GM21576 (cell line): ENCODE measurements around the gene MLLT10.
"Not testable (repeated sequence)": the region's sequence is repeated elsewhere in the genome, so short reads cannot be mapped to it uniquely, and the experiment has no call there.

Experiments
- ATAC-seq: cut with Tn5 transposase; IDR thresholded peaks from one replicate; pipeline ENCODE4 v1.9.1; 2021; ENCODE audit warnings: mild to moderate bottlenecking, moderate library complexity; ENCODE audit not compliant: unreplicated experiment

MLLT10 gene

DNA sequence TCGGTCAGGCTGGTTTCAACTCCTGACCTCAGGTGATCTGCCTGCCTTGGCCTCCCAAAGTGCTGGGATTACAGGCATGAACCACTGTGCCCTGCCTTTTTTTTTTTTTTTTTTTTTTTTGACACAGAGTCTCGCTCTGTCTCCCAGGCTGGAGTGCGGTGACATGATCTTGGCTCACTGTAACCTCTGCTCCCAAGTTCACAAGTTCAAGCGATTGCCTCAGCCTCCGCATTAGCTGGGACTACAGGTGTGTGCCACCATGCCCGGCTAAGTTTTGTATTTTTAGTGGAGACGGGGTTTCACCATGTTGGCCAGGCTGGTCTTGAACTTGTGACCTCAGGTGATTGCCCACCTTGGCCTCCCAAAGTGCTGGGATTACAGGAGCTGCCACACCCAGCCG lies 94.6 kb downstream of the MLLT10 start:
- not testable (repeated sequence) for ATAC-seq

- no peak for ATAC-seq
These were observed 100.8 kb downstream of the MLLT10 start for GRCh38 chr10:21634599-21635365.

GRCh38 chr10:21637795-21638194 lies 103.8 kb downstream of the MLLT10 start:
- no peak for ATAC-seq

DNA sequence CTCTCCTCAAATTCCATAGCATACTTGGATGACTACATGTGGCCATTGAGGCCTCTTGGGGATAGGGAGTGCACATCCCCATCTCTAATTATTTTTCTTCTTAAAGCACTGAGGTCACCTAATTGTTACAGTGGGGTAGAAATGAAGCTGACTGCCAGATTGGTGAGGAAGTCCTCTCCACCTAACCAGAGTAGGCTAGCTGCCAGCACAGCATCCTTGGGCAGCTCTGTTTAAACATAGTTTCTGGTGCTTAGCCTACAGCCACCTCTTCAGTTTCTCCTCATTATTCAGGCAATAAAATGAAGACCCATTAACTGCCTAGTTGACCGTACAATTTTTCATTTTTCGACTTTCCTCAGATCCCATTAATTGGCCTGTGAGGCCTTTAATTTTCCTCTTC lies 104.6 kb downstream of the MLLT10 start:
- ATAC-seq = no peak

DNA sequence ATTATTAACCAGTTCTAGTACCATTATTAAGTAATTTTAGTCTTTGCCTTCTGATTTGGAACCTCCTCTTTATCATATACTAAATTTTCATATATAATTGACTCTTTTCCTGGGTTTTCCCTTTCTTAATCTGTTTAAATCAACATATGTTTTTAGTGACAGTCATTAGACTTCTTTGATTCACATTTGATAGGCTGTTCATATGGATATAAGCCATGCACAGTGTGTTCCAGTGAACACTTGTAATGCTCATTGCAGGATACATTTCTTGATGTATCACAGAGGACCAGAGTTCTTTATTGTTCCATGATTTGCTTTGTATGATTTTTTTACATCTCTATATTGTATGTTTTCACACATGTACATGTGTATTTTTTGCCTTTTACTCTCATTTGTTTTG lies 114.0 kb downstream of the MLLT10 start:
- ATAC-seq = no peak

DNA sequence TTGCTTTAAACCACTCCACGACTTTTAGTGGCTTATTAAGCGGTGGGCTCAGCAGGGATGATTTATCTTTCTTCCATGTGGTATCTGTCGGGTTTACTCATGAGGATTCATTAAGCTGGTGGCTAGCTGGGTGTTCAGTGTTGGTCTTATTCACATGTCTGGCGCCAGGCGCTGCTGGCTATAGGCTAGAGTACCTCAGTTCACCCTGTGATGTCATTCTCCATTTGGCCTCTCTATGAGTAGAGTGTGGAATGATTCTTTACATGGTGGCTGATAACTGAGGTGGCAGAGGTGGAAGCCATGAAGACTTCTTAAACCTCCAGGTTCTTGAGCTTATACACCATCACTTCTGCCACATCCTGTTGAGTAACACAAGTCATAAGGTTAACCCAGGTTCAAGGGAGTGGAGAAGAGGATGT lies 115.4 kb downstream of the MLLT10 start:
- ATAC-seq = no peak

DNA sequence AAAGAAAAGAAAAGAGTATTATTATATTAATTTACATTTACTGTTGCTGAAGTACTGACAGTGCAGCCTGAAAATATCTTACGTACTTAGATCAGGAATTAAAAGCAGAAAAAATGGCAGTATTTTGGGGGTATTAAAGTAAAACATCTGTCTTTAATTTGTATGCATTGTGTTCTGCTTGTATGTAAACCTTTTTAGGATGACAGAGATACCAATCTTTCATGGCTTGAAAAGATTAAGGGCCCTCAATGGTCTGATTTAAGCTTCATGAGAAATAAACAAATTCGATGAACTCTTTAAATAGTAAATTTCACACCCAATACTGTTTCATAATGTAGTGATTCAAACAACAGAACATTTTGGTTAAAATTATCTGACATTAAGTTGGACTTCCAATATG lies 116.3 kb downstream of the MLLT10 start:
- ATAC-seq = no peak

GRCh38 chr10:21655236-21655635 lies 121.2 kb downstream of the MLLT10 start:
- no peak for ATAC-seq

- ATAC-seq = no peak
These were observed 121.7 kb downstream of the MLLT10 start for GRCh38 chr10:21655687-21656086.

DNA sequence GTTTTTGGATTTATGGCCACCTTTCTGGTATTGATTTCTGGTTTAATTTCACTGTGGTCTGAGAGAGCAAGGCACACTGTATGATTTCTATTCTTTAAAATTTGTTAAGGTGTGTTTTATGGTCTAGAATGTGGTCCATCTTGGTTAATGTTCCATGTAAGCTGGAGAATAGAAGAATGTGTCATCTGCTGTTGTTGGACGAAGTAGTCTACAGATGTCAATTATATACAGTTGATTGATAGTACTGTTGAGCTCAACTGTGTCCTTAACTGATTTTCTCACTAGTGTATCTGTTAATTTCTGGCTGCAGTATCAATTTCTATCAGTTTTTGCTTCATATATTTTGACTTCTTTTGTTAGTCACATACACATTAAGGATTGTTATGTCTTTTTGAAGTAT lies 127.1 kb downstream of the MLLT10 start:
- no peak for ATAC-seq

DNA sequence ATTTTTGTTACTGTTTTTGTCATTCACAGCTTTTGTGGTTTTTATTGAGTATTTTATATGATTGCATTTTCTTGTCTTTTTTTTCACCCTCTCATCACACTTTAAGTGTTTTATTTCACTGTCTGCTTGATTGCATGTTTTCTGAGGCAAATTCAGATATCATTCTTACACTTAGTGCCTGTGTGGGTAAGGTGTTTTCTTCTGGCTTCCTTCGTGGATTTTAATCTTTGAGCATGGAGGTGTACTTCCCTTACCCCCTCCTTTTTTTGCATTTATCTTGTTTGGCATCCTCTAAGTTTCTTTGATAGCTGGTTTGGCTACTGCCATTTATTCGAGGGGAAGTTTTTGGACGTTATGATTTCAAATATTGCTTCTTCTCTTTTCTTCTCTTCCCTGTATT lies 127.9 kb downstream of the MLLT10 start:
- ATAC-seq = no peak

- no peak for ATAC-seq
These were observed 128.6 kb downstream of the MLLT10 start for GRCh38 chr10:21662635-21663034.

- ATAC-seq = no peak
These were observed 134.8 kb downstream of the MLLT10 start for GRCh38 chr10:21668831-21669230.

DNA sequence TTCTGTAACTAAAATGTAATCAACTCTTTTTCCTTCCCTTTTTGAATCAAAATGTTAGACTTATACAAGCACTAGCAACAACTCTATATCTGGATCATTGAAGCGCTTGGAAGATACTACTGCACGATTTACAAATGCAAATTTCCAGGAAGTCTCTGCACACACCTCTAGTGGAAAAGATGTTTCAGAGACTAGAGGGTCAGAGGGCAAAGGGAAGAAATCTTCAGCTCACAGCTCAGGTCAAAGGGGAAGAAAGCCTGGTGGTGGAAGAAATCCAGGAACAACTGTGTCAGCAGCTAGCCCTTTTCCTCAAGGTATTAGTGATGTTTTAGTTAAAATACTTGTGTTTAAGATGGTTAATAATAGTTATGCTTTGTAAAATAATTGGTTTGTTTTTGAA lies 136.4 kb downstream of the MLLT10 start:
- no peak for ATAC-seq

DNA sequence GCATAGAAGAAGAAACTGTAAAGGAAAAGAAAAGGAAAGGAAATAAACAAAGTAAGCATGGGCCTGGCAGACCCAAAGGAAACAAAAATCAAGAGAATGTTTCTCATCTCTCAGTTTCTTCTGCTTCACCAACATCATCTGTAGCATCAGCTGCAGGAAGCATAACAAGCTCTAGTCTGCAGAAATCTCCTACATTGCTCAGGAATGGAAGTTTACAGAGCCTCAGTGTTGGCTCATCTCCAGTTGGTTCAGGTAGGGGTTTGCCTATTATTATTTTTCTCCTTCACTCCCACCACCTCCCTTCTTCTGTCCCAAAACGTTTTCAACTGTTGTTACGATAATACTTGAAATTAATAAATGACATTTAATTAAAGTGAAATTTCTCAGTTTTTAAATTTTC lies 139.6 kb downstream of the MLLT10 start:
- ATAC-seq = no peak

- ATAC-seq = no peak
These were observed 141.2 kb downstream of the MLLT10 start for GRCh38 chr10:21675157-21675796.

DNA sequence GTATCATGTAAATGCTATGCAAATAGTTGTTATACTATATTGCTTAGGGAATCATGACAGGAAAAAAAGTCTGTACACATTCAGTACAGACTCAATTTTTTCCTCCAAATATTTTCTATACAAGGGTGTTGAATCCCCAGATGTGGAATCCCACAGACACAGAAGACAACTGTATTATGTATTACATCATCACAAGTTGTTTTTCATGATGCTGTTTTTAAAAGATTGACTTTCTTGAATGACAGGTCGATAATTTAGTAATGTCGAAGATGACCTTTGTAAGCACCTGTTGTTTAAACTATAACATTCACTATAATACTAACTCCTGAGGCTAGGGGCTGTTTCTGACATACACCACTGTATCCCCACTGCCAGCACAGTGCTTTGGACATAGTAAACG lies 143.5 kb downstream of the MLLT10 start:
- no peak for ATAC-seq

- no peak for ATAC-seq
These were observed 147.1 kb downstream of the MLLT10 start for GRCh38 chr10:21681156-21681555.

DNA sequence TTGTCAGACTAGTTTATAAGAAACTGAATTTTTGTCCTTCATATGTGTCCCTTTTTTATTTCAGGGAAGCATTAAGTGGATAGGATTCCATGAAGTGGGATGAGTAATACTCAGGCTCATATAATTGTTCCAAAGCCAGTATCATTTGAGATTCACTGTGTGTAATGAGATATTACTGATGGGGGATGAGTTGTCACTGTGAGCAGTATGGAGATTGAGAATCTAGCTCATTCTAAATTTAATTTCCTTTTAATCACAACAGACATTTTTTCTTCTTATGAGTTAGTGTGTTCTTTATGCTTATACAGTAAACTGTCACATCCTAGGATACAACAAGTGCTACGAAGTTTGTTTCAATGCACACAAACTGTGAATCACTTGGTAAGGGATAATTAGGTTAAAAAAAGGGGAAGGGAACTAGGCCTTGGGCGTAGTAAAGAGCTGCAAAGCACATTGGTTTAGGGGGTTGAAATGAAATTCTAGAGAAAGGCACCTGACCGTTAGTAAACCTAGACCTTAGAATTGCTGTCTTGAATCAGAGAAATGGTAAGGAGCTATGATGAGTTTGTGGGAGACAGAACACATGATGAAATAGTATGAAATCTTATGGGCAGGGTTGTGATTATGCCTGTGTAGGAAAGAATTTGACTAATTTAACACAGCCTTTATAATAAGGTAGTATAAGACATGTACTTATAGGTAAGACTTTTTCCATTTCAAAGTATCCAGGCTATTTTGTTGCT lies 153.4 kb downstream of the MLLT10 start:
- no peak for ATAC-seq

DNA sequence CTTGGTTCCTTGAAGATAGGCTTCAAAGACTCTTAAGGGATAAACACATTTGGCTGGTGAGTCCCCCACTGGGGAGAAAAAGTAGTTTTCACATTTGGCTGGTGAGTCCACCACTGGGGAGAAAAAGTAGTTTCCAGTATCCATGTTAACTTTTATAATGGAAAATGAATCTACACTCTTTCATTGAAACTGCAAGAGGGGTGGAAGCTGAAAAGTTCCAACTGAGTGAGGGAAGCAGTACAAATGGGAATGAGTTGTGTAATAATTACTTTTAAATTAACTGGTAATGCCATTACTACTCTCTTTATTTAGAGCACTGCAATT lies 153.9 kb downstream of the MLLT10 start:
- ATAC-seq = no peak

GRCh38 chr10:21688870-21689269 lies 154.8 kb downstream of the MLLT10 start:
- no peak for ATAC-seq

GRCh38 chr10:21689881-21690280 lies 155.8 kb downstream of the MLLT10 start:
- ATAC-seq = peak; percentile 58
